K562 (cell line): ENCODE results near the gene TFPT. TPM values are rescaled to one million over a fixed set of nuclear protein-coding genes. Genes with fewer than 3 reads are reported as not detected.

Source experiments
- ATAC-seq: fragments of 200-7000 bp; cut with Tn5 transposase; 3 replicates; pipeline ENCODE4 v1.9.1; 2020; ENCODE audit warnings: moderate library complexity
- BruUV-seq: library from RNA; stranded (reverse); fragments of 400-500 nt; replicated peaks from 2 replicates; lab custom pipeline; 2021; lab: Mats Ljungman, UMichigan
- CTCF ChIA-PET: fragments of 300-600 bp; formaldehyde crosslinking; extraction: SDS; loops from one replicate; lab custom pipeline; 2021; ENCODE audit warnings: low intra/inter-chr PET ratio; lab: Yijun Ruan, JAX
- POLR2A ChIA-PET: fragments of 300-600, 350-650 bp; sonication (Branson Sonifier 250); formaldehyde crosslinking; extraction: SDS; loops from one replicate; lab custom pipeline; 2021; ENCODE audit warnings: antibody characterized with exemption, inconsistent platforms; lab: Yijun Ruan, JAX
- DNase-seq, 4 experiments: peaks; one replicate each; pipeline versions ENCODE4 v3.0.0 to v3.0.0-alpha.2; 2011 to 2018; ENCODE audit warnings: low spot score in 3 of 4, mixed read lengths in 3 of 4; ENCODE audit errors: extremely low read depth in 1 of 4
- FAIRE-seq: peaks from 2 replicates; lab custom pipeline; 2011; peaks lifted over from hg19 to GRCh38; lab: Jason Lieb, UNC
- H2AFZ ChIP-seq: 2 replicates; pipeline ENCODE4 v1.6.0; 2011; ENCODE audit warnings: low read depth, low read length, control low read depth, inconsistent platforms
- H3K27ac ChIP-seq: fragments of 200-600 bp; 3 replicates; pipeline ENCODE4 v1.8.0; 2011; ENCODE audit warnings: low read depth, mild to moderate bottlenecking, control low read depth, inconsistent platforms, low read length, moderate library complexity, mixed read lengths; ENCODE audit errors: extremely low read depth
- H3K27me3 ChIP-seq, 2 experiments: fragments of 300-600 bp in 1 of 2; 2 replicates in 1 of 2; 3 replicates in 1 of 2; pipeline versions ENCODE4 v1.6.0 to v1.8.0; 2011; ENCODE audit warnings: inconsistent platforms in 2 of 2, low read length in 2 of 2, mild to moderate bottlenecking in 1 of 2, mixed read lengths in 1 of 2, moderate library complexity in 1 of 2; ENCODE audit not compliant: control insufficient read depth in 2 of 2, insufficient read depth in 2 of 2
- H3K36me3 ChIP-seq: fragments of 300-600 bp; 3 replicates; pipeline ENCODE4 v1.8.0; 2011; ENCODE audit warnings: mild to moderate bottlenecking, low read length, inconsistent platforms; ENCODE audit not compliant: control insufficient read depth, insufficient read depth
- H3K4me1 ChIP-seq, 2 experiments: fragments of 200-600 bp in 1 of 2; replicated peaks in 1 of 2; 2 replicates in 1 of 2; 3 replicates in 1 of 2; pipeline versions ENCODE4 v1.5.1 to v1.8.0; 2011; ENCODE audit warnings: inconsistent platforms in 2 of 2, low read length in 2 of 2, mild to moderate bottlenecking in 1 of 2, mixed read lengths in 1 of 2, moderate library complexity in 1 of 2; ENCODE audit not compliant: control insufficient read depth in 2 of 2, insufficient read depth in 2 of 2
- H3K4me2 ChIP-seq: 2 replicates; pipeline ENCODE4 v1.6.1; 2011; ENCODE audit warnings: low read length, control low read depth, inconsistent platforms, mixed read lengths; ENCODE audit not compliant: insufficient read depth
- H3K4me3 ChIP-seq: fragments of 200-600 bp; sonication (generic), shearing (Covaris generic); 2 replicates; pipeline ENCODE4 v1.5.1; 2016; ENCODE audit warnings: control low read depth, inconsistent platforms
- H3K79me2 ChIP-seq: fragments of 200-600 bp; 3 replicates; pipeline ENCODE4 v1.8.0; 2011; ENCODE audit warnings: low read length, inconsistent platforms; ENCODE audit not compliant: control insufficient read depth, insufficient read depth
- H3K9ac ChIP-seq, 2 experiments: 2 replicates each; pipeline versions ENCODE4 v1.6.0 to v1.6.1; 2011; ENCODE audit warnings: low read depth in 2 of 2, low read length in 2 of 2, control low read depth in 1 of 2, inconsistent platforms in 1 of 2, mild to moderate bottlenecking in 1 of 2, mixed read lengths in 1 of 2; ENCODE audit not compliant: insufficient read depth in 1 of 2
- H3K9me1 ChIP-seq: one replicate; pipeline ENCODE4 v1.6.0; 2011; ENCODE audit warnings: inconsistent platforms, mild to moderate bottlenecking, low read length, moderate library complexity; ENCODE audit not compliant: control insufficient read depth, insufficient read depth
- H3K9me3 ChIP-seq: replicated peaks from 2 replicates; pipeline ENCODE4 v1.5.1; 2011; ENCODE audit warnings: low read depth, low read length, inconsistent platforms; ENCODE audit not compliant: control insufficient read depth, insufficient read depth
- H4K20me1 ChIP-seq: replicated peaks from 2 replicates; pipeline ENCODE4 v1.6.1; 2011; ENCODE audit warnings: low read length, inconsistent platforms, mixed read lengths; ENCODE audit not compliant: control insufficient read depth, insufficient read depth
- COPS2 ChIP-seq: fragments of 450-650 bp; conservative IDR thresholded peaks from 2 replicates; pipeline ENCODE4 v1.6.1; 2016; ENCODE audit warnings: mild to moderate bottlenecking, moderate library complexity
- FOXP1 ChIP-seq: sonication (generic); formaldehyde crosslinking; IDR thresholded peaks from 2 replicates; pipeline ENCODE4 v1.8.0; 2022; ENCODE audit warnings: mild to moderate bottlenecking, missing genetic modification reagents
- NCOA4 ChIP-seq: fragments of 450-650 bp; IDR thresholded peaks from 2 replicates; pipeline ENCODE4 v1.6.1; 2018; ENCODE audit warnings: mild to moderate bottlenecking; ENCODE audit not compliant: partially characterized antibody
- PHF21A ChIP-seq: fragments of 450-650 bp; IDR thresholded peaks from 2 replicates; pipeline ENCODE4 v1.6.1; 2017; ENCODE audit warnings: low read depth, borderline replicate concordance
- RBFOX2 ChIP-seq: fragments of 200-400 bp; formaldehyde crosslinking; IDR thresholded peaks from 2 replicates; pipeline ENCODE4 v1.6.1; 2017; ENCODE audit warnings: low read depth, mild to moderate bottlenecking, low read length, moderate library complexity
- ZBTB1 ChIP-seq: sonication (generic); formaldehyde crosslinking; IDR thresholded peaks from 2 replicates; pipeline ENCODE4 v1.8.1; 2023; ENCODE audit warnings: missing genetic modification reagents, low read depth, mild to moderate bottlenecking, borderline replicate concordance
- WGBS: fragments of 100-300 bp; shearing (Covaris generic); methylation state at CpG from one replicate; pipeline ENCODE4 v1.1.6; 2016; ENCODE audit warnings: low coverage, mixed read lengths; ENCODE audit not compliant: insufficient coverage; ENCODE audit errors: missing lambda C conversion rate; 5-methylcytosine and 5-hydroxymethylcytosine counted together
- in situ Hi-C: fragments of 300-500 bp; cut with MboI; formaldehyde crosslinking; loops from 4 replicates; pipeline ENCODE4 v1.15.0; 2018; ENCODE audit warnings: inconsistent platforms, mixed read lengths
- intact Hi-C: fragments of 100-400 bp; cut with micrococcal nuclease; formaldehyde crosslinking; loops from 2 replicates; pipeline ENCODE4 v1.14.2; 2022
- polyA plus RNA-seq, 8 experiments: library from polyadenylated mRNA; depleted of rRNA in 4 of 8; stranded (reverse) in 5 of 8; unstranded in 3 of 8; fragments of >200 nt; fragmentation: Nextera tagmentation in 2 of 8; fragmentation: Illumina TruSeq in 1 of 8; extraction: Ambion mirVana in 2 of 8; extraction: Trizol in 1 of 8; gene quantifications; 2 replicates each; pipeline versions ENCODE4 v1.2.1 to v1.2.3, GENCODE V29; 2011 to 2014; ENCODE audit warnings: inconsistent platforms in 1 of 8, missing spikeins in 1 of 8
- total RNA-seq, 7 experiments: library from RNA; depleted of rRNA in 6 of 7; stranded (reverse); fragments of >200 nt in 6 of 7; fragmentation: Illumina TruSeq in 2 of 7; extraction: Trizol in 2 of 7; gene quantifications; 2 replicates each; pipeline versions ENCODE4 v1.2.1 to v1.2.3, GENCODE V29; 2011 to 2021; ENCODE audit warnings: low replicate concordance in 1 of 7

TFPT gene
- total and polyA plus RNA-seq, 9 of the 15 experiments (the other 6 are each of a cell fraction or from before 2014, with no cell fraction given) = 0.72 to 16.4 (median 9.2) TPM

- intact Hi-C loops = no loop called here
- no peak overlapping the region for H3K4me2 ChIP-seq
- H3K4me1 ChIP-seq = no peaks in the 10 kb centered on the region; a peak in 2 of 5 replicates
- H3K27me3 ChIP-seq = no peaks in the 10 kb centered on the region
- H4K20me1 ChIP-seq = no peaks in the 10 kb centered on the region
- H3K79me2 ChIP-seq = no peaks in the 10 kb centered on the region
- ATAC-seq = no peak
- TF ChIP-seq NCOA4 = no peak
- TF ChIP-seq COPS2 = no peak
- no peak for TF ChIP-seq ZBTB1
- no peak for TF ChIP-seq PHF21A
- TF ChIP-seq, all 486 proteins: peak for 0
- Histone ChIP-seq H3K9ac (no peak overlapping the region; a peak in 1 of 4 replicates), H3K9me3 (no peaks in the 10 kb centered on the region), H3K9me1 (no peaks in the 10 kb centered on the region), H3K36me3 (peaks cover 60% of the 10 kb centered on the region; the same call in 2 of the 3 replicates), H3K4me3 (no peak overlapping the region), H2AFZ (no peak overlapping the region), H3K27ac (no peak overlapping the region)
- DNase-seq (no peak), FAIRE-seq (no peak)
- POLR2A ChIA-PET = interaction anchor here (0.5 to 1.0 kb wide), 2 partner anchors 14 to 26 kb away, joined by 3 read pairs; partner anchors contain the start of genes PRPF31 and TFPT
- WGBS = 97% methylated on average over 13 of the region's 20 CpGs
- in situ Hi-C loops = no loop called here
- no TSS peak for BruUV-seq
- CTCF ChIA-PET = no interaction called here
Measured at GRCh38 chr19:54129617-54129996, 14.2 kb upstream of the TFPT start.

DNA sequence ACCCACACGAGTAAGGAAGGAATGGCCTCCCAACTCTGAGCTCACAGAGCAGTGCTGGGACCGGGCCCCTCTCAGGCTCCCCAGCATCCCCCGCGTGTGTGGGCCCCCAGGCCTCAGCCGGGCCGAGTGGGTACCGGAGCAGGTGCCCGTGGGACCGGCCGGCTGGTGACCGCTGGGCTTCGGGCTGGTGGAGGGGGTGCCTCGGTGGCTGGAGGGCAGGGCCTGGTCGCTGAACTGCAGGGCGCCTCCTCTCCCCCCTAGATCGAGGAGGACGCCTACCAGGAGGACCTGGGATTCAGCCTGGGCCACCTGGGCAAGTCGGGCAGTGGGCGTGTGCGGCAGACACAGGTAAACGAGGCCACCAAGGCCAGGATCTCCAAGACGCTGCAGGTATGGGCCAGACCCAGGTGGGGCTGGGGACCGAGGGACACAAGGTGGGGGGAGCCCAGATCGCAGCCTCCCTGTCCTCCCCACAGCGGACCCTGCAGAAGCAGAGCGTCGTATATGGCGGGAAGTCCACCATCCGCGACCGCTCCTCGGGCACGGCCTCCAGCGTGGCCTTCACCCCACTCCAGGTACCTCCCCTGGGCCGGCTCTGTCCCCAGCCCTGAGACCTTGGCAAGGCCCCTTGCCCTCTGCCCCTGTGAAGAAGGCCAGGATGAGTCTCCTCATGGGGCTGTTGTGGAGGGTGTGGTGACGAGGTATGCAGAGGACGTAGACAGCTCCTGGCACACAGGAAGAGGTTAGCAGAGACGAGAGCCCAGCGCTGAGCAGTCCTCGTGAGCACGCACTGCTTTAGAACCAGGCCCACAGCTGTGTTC is 13.5 kb upstream of the TFPT start:
- no peak overlapping the region for H2AFZ ChIP-seq
- no peaks in the 10 kb centered on the region for H4K20me1 ChIP-seq
- POLR2A ChIA-PET = interaction anchor here (0.5 to 1.0 kb wide), 2 partner anchors 13 to 27 kb away, joined by 3 read pairs; partner anchors contain the start of genes PRPF31 and TFPT
- BruUV-seq = no TSS peak
- H3K36me3 ChIP-seq = peaks cover 66% of the 10 kb centered on the region; the same call in 2 of the 3 replicates
- in situ Hi-C loops = no loop called here
- TF ChIP-seq FOXP1 (CRISPR knock-in tag) = no peak
- TF ChIP-seq RBFOX2 = peak; percentile 52
- TF ChIP-seq, all 486 proteins: peak for 1
- 98% methylated on average over 18 of the region's 41 CpGs for WGBS
- CTCF ChIA-PET = no interaction called here
- no peak for FAIRE-seq
- intact Hi-C loops = no loop called here
- H3K79me2 ChIP-seq = no peaks in the 10 kb centered on the region
- ATAC-seq = no peak
- H3K4me2 ChIP-seq = no peak overlapping the region
- no peak overlapping the region for H3K27ac ChIP-seq
- DNase-seq = no peak
- H3K27me3 ChIP-seq = no peaks in the 10 kb centered on the region
- H3K4me3 ChIP-seq = no peak overlapping the region
- no peaks in the 10 kb centered on the region for H3K9me1 ChIP-seq
- H3K9ac ChIP-seq = 0 out of 4 replicates have a peak overlapping the region, but pooled peaks of 1 of the 2 experiments have one; percentile 35
- H3K9me3 ChIP-seq = no peaks in the 10 kb centered on the region
- H3K4me1 ChIP-seq = no peaks in the 10 kb centered on the region; a peak in 2 of 5 replicates
